H1 (cell line): Measurements from ENCODE around the gene KCNH6. TPM values are rescaled to one million over a fixed set of nuclear protein-coding genes. Genes with fewer than 3 reads are reported as not detected.

Source experiments
- CTCF ChIA-PET: fragments of 300-600 bp; sonication (Branson Sonifier 250); formaldehyde crosslinking; loops from one replicate; lab custom pipeline; 2021; ENCODE audit not compliant: partially characterized antibody; lab: Charles Lee
- POLR2A ChIA-PET: fragments of 300-600 bp; sonication (Branson Sonifier 250); formaldehyde crosslinking; loops from one replicate; lab custom pipeline; 2021; ENCODE audit warnings: inconsistent platforms; ENCODE audit not compliant: partially characterized antibody; lab: Charles Lee
- DNase-seq, 2 experiments: peaks; one replicate each; pipeline versions ENCODE4 v3.0.0 to v3.0.0-alpha.2; 2010 to 2022; ENCODE audit warnings: low spot score in 2 of 2, low read depth in 1 of 2, mixed read lengths in 1 of 2
- FAIRE-seq: peaks from 2 replicates; lab custom pipeline; 2011; peaks lifted over from hg19 to GRCh38; lab: Jason Lieb, UNC
- H2AFZ ChIP-seq: 2 replicates; pipeline ENCODE4 v1.8.1; 2012; ENCODE audit warnings: low read length, inconsistent platforms
- H2AK5ac ChIP-seq: 2 replicates; pipeline ENCODE4 v1.6.1; 2013; ENCODE audit warnings: low read depth, low read length
- H2BK120ac ChIP-seq: replicated peaks from 2 replicates; pipeline ENCODE3; 2013; ENCODE audit warnings: low read depth, low read length, inconsistent platforms
- H2BK12ac ChIP-seq: 2 replicates; pipeline ENCODE4 v1.6.1; 2013; ENCODE audit warnings: low read depth, low read length
- H2BK15ac ChIP-seq: 2 replicates; pipeline ENCODE4 v1.6.1; 2013; ENCODE audit warnings: low read length
- H2BK20ac ChIP-seq: 2 replicates; pipeline ENCODE4 v1.6.1; 2013; ENCODE audit warnings: low read length
- H2BK5ac ChIP-seq: 2 replicates; pipeline ENCODE4 v1.6.1; 2013; ENCODE audit warnings: low read depth, low read length
- H3K14ac ChIP-seq: 2 replicates; pipeline ENCODE4 v1.6.1; 2013; ENCODE audit warnings: inconsistent platforms; ENCODE audit not compliant: insufficient read length
- H3K18ac ChIP-seq: 2 replicates; pipeline ENCODE4 v1.6.1; 2013; ENCODE audit warnings: low read length; ENCODE audit errors: extremely low read depth
- H3K23ac ChIP-seq: 2 replicates; pipeline ENCODE4 v1.6.1; 2013; ENCODE audit warnings: inconsistent platforms; ENCODE audit not compliant: insufficient read length
- H3K23me2 ChIP-seq: 2 replicates; pipeline ENCODE4 v1.6.1; 2013; ENCODE audit warnings: low read depth, low read length
- H3K27ac ChIP-seq: 2 replicates; pipeline ENCODE4 v1.6.1; 2011; ENCODE audit warnings: low read depth, low read length, inconsistent platforms
- H3K27me3 ChIP-seq, 4 experiments: replicated peaks in 1 of 4; 1 replicate in 1 of 4; 2 replicates in 3 of 4; pipeline versions ENCODE4 v1.6.1 to v1.8.1; 2011 to 2013; ENCODE audit warnings: low read length in 3 of 4, mild to moderate bottlenecking in 3 of 4, inconsistent platforms in 2 of 4, mixed read lengths in 2 of 4, moderate library complexity in 1 of 4; ENCODE audit not compliant: control insufficient read depth in 3 of 4, insufficient read depth in 3 of 4; ENCODE audit errors: extremely low read depth in 1 of 4
- H3K36me3 ChIP-seq, 4 experiments: 2 replicates each; pipeline versions ENCODE4 v1.6.1 to v1.8.1; 2011 to 2013; ENCODE audit warnings: mild to moderate bottlenecking in 4 of 4, low read length in 3 of 4, moderate library complexity in 2 of 4, control low read depth in 1 of 4, inconsistent platforms in 1 of 4; ENCODE audit not compliant: insufficient read depth in 4 of 4, control insufficient read depth in 2 of 4
- H3K4ac ChIP-seq: replicated peaks from 2 replicates; pipeline ENCODE3; 2013; ENCODE audit warnings: low read length, low read depth, mixed read lengths, inconsistent platforms; ENCODE audit not compliant: insufficient read length
- H3K4me1 ChIP-seq, 4 experiments: replicated peaks in 1 of 4; 1 replicate in 1 of 4; 2 replicates in 3 of 4; pipeline versions ENCODE4 v1.6.1 to v1.8.1; 2011 to 2013; ENCODE audit warnings: low read length in 3 of 4, inconsistent platforms in 2 of 4, mixed read lengths in 1 of 4; ENCODE audit not compliant: insufficient read depth in 4 of 4, control insufficient read depth in 3 of 4
- H3K4me2 ChIP-seq, 2 experiments: 2 replicates each; pipeline versions ENCODE4 v1.6.1 to v1.8.1; 2011 to 2013; ENCODE audit warnings: low read depth in 2 of 2, low read length in 2 of 2, control low read depth in 1 of 2, inconsistent platforms in 1 of 2, mild to moderate bottlenecking in 1 of 2; ENCODE audit not compliant: insufficient read depth in 1 of 2
- H3K4me3 ChIP-seq, 4 experiments: fragments of 200-600, 300-600 bp in 1 of 4; sonication (generic), shearing (Covaris generic), sonication (Bioruptor Twin) in 1 of 4; 2 replicates each; pipeline versions ENCODE4 v1.5.1 to v1.8.1; 2011 to 2016; ENCODE audit warnings: low read length in 4 of 4, low read depth in 3 of 4, control low read depth in 2 of 4, inconsistent platforms in 2 of 4, mild to moderate bottlenecking in 2 of 4, mixed read lengths in 1 of 4, moderate library complexity in 1 of 4; ENCODE audit not compliant: insufficient read depth in 2 of 4; ENCODE audit errors: extremely low read depth in 1 of 4
- H3K56ac ChIP-seq: replicated peaks from 2 replicates; pipeline ENCODE3; 2013; ENCODE audit warnings: low read depth, mild to moderate bottlenecking, mixed read lengths, low read length, inconsistent platforms; ENCODE audit not compliant: insufficient read length
- H3K79me1 ChIP-seq: 2 replicates; pipeline ENCODE4 v1.6.1; 2013; ENCODE audit warnings: low read depth, low read length, control low read depth
- H3K79me2 ChIP-seq, 2 experiments: 2 replicates each; pipeline versions ENCODE4 v1.6.1 to v1.8.1; 2012 to 2013; ENCODE audit warnings: low read length in 2 of 2, mild to moderate bottlenecking in 2 of 2, inconsistent platforms in 1 of 2; ENCODE audit not compliant: insufficient read depth in 2 of 2, control insufficient read depth in 1 of 2
- H3K9ac ChIP-seq, 4 experiments: replicated peaks in 1 of 4; 1 replicate in 1 of 4; 2 replicates in 3 of 4; pipeline versions ENCODE4 v1.6.1 to v1.8.1; 2011 to 2013; ENCODE audit warnings: low read depth in 3 of 4, low read length in 3 of 4, control low read depth in 2 of 4, mild to moderate bottlenecking in 2 of 4, moderate library complexity in 2 of 4, inconsistent platforms in 1 of 4; ENCODE audit errors: extremely low read depth in 1 of 4
- H3K9me3 ChIP-seq, 2 experiments: 2 replicates each; pipeline versions ENCODE4 v1.6.1 to v1.8.1; 2012 to 2013; ENCODE audit warnings: mild to moderate bottlenecking in 2 of 2, moderate library complexity in 2 of 2, control low read depth in 1 of 2, inconsistent platforms in 1 of 2, low read depth in 1 of 2, low read length in 1 of 2, mixed read lengths in 1 of 2; ENCODE audit not compliant: insufficient read depth in 2 of 2
- H4K20me1 ChIP-seq, 2 experiments: replicated peaks in 1 of 2; 2 replicates each; pipeline versions ENCODE3 to v1.8.1; 2011 to 2013; ENCODE audit warnings: inconsistent platforms in 2 of 2, low read length in 2 of 2, mild to moderate bottlenecking in 1 of 2; ENCODE audit not compliant: insufficient read depth in 2 of 2, control insufficient read depth in 1 of 2
- H4K5ac ChIP-seq: 2 replicates; pipeline ENCODE4 v1.6.1; 2013; ENCODE audit warnings: low read length, low read depth, mixed read lengths, inconsistent platforms; ENCODE audit not compliant: insufficient read length
- H4K8ac ChIP-seq: 2 replicates; pipeline ENCODE4 v1.8.0; 2013; ENCODE audit warnings: mild to moderate bottlenecking, moderate library complexity, low read length, inconsistent platforms; ENCODE audit not compliant: insufficient read depth; ENCODE audit errors: extremely low read depth
- H4K91ac ChIP-seq: replicated peaks from 2 replicates; pipeline ENCODE3; 2013; ENCODE audit warnings: low read length, mixed read lengths, inconsistent platforms; ENCODE audit not compliant: insufficient read length
- CREB1 ChIP-seq: IDR thresholded peaks from 2 replicates; pipeline ENCODE4 v1.6.1; 2012; ENCODE audit warnings: inconsistent platforms
- HDAC6 ChIP-seq: IDR thresholded peaks from one replicate; pipeline ENCODE4 v1.7.1; 2012; ENCODE audit warnings: low read depth, mild to moderate bottlenecking, inconsistent platforms, low read length, moderate library complexity
- RFX5 ChIP-seq: IDR thresholded peaks from 2 replicates; pipeline ENCODE4 v1.6.1; 2011; ENCODE audit warnings: low read depth, low read length, improper control_type of control experiment, borderline replicate concordance
- WGBS, 2 experiments: shearing (Covaris generic) in 1 of 2; methylation state at CpG; one replicate each; pipeline versions ENCODE4 v1.1.6 to v1.1.7; 2013 to 2015; ENCODE audit warnings: low lambda C conversion rate in 2 of 2, mixed read lengths in 2 of 2, inconsistent platforms in 1 of 2, low coverage in 1 of 2, missing lambda C conversion rate in 1 of 2; ENCODE audit not compliant: insufficient replicate concordance in 2 of 2, insufficient coverage in 1 of 2, insufficient read length in 1 of 2; ENCODE audit errors: extremely low coverage in 1 of 2, missing lambda C conversion rate in 1 of 2; 5-methylcytosine and 5-hydroxymethylcytosine counted together
- polyA plus RNA-seq, 7 experiments: library from polyadenylated mRNA; depleted of rRNA in 3 of 7; stranded (reverse) in 5 of 7; unstranded in 2 of 7; fragments of >200 nt in 5 of 7; fragments of 200-250 nt in 2 of 7; gene quantifications; 1 replicate in 5 of 7; 2 replicates in 1 of 7; 4 replicates in 1 of 7; pipeline versions ENCODE4 v1.2.1 to v1.2.3, GENCODE V29; 2011 to 2013; ENCODE audit warnings: missing spikeins in 2 of 7, mixed read lengths in 2 of 7
- total RNA-seq: library from RNA; stranded (reverse); fragmentation: NEBNext Ultra II Directional; extraction: Animal tissue kit (Norgen Biotek cat#: 25700); gene quantifications from 2 replicates; pipeline ENCODE4 v1.2.1, GENCODE V29; 2021

Gene KCNH6
- total and polyA plus RNA-seq, 2 of the 8 experiments (the other 6 are each of a cell fraction or from before 2014, with no cell fraction given), result 1.8 to 3.6 TPM

DNA sequence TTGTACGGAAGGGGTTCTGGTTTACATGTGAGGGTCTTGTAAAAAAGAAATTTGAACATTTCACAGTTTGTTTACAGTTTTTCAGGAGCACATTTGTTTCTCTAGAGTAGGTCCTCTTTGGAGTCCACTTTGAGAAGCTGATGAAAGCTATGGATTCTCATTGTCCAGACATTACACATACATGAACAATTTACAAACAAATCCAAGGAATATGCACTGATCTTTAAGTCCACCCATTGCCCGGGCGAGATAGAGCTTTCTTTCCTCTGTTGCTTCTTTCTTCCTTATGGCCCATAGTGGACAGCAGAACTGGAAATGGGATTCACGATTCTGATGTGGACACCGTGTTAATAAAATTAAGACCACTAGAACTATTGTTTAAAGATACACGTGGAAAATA, 29.1 kb downstream of the KCNH6 start:
- Histone ChIP-seq H3K4ac (no peak overlapping the region), H3K9ac (peak overlapping the region in 1 of 4 experiments; percentile 44; a peak in 1 of 7 replicates), H2BK12ac (no peak overlapping the region), H3K9me3 (no peaks in the 10 kb centered on the region), H3K4me1 (peaks cover 0 to 4% (median 3%) of the 10 kb centered on the region in 4 experiments; a peak in 5 of 7 replicates), H3K79me1 (peaks cover 8% of the 10 kb centered on the region), H3K23me2 (peaks cover 11% of the 10 kb centered on the region; the same call in 1 of the 2 replicates), H3K27me3 (no peaks in the 10 kb centered on the region), H2BK120ac (no peak overlapping the region), H3K56ac (no peak overlapping the region), H2AFZ (no peak overlapping the region), H3K23ac (no peak overlapping the region), H4K5ac (no peak overlapping the region), H3K79me2 (peaks cover 22 to 62% of the 10 kb centered on the region in 2 experiments), H2AK5ac (no peak overlapping the region), H3K36me3 (peaks cover 0 to 5% (median 0%) of the 10 kb centered on the region in 4 experiments; a peak in 1 of 8 replicates), H3K18ac (no peak overlapping the region), H2BK15ac (no peak overlapping the region), H3K14ac (no peak overlapping the region), H2BK20ac (no peak overlapping the region), H4K20me1 (peaks cover 7 to 19% of the 10 kb centered on the region in 2 experiments), H3K27ac (no peak overlapping the region), H3K4me2 (peak overlapping the region; percentile 47 to 75), H2BK5ac (no peak overlapping the region), H4K91ac (no peak overlapping the region), H4K8ac (no peak overlapping the region), H3K4me3 (peak overlapping the region in 3 of 4 experiments; percentile 8 to 95 (median 38); a peak in 5 of 8 replicates)
- 84% methylated on average over 6 of the region's 6 CpGs; no CpG with 5 or more reads in 1 of the 2 experiments for WGBS, 2 experiments
- CTCF ChIA-PET, result interaction anchor here (0.6 to 2.6 kb wide), 14 partner anchors 9 to 170 kb away, joined by 3 to 10 read pairs (median 6); no protein-coding TSS in a partner anchor
- POLR2A ChIA-PET, result interaction anchor here (0.5 to 1.1 kb wide), 2 partner anchors 80 to 276 kb away, joined by 3 to 5 read pairs; no protein-coding TSS in a partner anchor
- DNase-seq (no peak), FAIRE-seq (no peak)
- TF ChIP-seq HDAC6, result no peak
- no peak for TF ChIP-seq RFX5
- TF ChIP-seq CREB1, result no peak
